Stimulated activated CD4-positive, alpha-beta T cell treated with anti-CD3 and anti-CD28 coated beads, Interleukin-4, amount 100 ng/mL, for 48 hours (primary cell): ENCODE results near the gene PLBD2.
A peak's percentile ranks its signal among the peaks of the same experiment; 100 is the strongest.

Experiments
- DNase-seq, 2 donors: peaks; one replicate each; pipeline ENCODE4 v3.0.0-alpha.2; 2020; ENCODE audit warnings: low read depth in 2 of 2

Gene PLBD2, protein sequence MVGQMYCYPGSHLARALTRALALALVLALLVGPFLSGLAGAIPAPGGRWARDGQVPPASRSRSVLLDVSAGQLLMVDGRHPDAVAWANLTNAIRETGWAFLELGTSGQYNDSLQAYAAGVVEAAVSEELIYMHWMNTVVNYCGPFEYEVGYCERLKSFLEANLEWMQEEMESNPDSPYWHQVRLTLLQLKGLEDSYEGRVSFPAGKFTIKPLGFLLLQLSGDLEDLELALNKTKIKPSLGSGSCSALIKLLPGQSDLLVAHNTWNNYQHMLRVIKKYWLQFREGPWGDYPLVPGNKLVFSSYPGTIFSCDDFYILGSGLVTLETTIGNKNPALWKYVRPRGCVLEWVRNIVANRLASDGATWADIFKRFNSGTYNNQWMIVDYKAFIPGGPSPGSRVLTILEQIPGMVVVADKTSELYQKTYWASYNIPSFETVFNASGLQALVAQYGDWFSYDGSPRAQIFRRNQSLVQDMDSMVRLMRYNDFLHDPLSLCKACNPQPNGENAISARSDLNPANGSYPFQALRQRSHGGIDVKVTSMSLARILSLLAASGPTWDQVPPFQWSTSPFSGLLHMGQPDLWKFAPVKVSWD

DNA sequence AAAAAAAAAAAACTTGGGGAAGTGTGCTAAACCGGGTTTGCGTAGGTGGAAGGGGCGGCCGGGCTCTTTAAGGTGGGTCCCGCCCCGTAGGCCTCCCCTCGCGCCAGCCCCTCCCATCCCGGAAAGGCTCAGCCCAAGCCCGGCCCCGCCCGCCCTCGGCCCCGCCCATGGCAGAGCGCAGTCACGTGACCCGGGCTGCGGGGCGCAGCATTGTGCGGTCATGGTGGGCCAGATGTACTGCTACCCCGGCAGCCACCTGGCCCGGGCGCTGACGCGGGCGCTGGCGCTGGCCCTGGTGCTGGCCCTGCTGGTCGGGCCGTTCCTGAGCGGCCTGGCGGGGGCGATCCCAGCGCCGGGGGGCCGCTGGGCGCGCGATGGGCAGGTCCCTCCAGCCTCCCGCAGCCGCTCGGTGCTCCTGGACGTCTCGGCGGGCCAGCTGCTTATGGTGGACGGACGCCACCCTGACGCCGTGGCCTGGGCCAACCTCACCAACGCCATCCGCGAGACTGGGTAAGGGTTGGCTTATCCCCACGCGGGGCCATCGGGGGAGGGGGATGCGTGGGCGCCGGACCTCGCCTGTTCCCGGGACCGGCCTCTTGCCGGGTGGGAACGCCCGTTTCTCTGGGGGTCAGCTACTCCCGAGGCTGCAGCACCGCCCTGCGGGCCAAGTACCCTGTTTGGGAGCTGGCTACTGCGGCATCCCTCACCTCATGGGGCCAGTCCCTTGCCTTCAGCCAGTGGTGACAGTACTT is at the start of gene PLBD2:
Gene PLBD2, plus strand, starts transcription at position 207 of the 752 bp plus-strand sequence. Its CDS starts 14 bp downstream, at position 221.
- peak; percentile 93 to 94 for DNase-seq

DNA sequence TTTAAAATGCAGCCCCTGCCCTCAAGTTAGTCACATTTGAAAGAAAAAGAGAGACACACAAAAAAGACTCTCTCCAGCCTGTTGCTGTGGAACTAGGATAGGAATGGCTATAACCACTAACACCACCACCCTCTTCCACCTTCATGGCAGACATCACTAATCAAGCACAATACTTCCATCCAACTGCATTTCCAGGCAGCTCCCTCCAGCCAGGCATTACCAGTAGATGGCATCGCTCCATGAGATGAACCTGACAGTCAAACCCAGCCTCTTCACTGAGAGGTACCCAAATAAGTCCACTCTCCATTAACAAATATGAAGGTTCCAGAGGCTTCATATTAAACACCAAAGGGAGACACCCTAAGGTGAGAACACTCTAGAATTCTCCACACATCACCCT is 47.9 kb upstream of the PLBD2 start:
- DNase-seq = no peak

DNA sequence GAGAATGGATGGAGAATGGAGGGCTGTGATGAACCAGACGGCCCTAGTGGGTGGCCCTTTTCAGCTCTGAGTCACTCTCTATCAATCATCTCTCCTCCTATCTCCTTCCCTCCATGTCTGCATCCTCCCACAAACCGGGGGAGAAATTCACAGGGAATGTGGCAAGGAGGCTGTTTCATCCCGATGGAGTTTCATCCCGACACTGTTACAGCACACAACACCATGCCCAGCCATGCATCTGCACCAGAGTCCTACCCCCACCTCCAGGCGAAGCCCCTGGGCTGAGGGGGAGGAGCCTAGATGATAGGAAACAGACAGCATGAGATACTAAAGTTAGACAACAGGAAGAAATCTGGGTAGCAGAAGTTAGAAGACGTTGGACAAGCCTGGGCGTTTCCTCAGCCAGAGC is 44.3 kb upstream of the PLBD2 start:
- DNase-seq = no peak

DNA sequence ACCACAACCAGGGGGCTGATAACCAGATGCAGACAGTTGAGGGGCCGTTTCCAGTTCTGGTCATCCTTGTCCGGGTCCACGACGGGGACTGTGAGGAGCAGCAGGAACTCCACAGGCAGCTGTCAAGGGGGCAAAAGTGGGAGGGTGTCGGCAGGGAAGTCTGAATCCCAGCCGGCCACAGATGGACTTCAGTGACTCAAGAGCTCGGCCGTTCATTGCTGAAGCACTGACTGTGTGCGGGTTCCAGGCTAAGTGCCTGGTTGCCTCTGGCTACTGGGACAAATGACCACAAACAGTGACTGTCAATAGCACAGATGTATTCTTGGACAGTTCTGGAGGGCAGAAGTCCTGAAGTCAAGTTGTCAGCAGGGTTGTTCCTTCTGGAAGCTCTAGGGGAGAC is 43.0 kb upstream of the PLBD2 start:
- DNase-seq = no peak

DNA sequence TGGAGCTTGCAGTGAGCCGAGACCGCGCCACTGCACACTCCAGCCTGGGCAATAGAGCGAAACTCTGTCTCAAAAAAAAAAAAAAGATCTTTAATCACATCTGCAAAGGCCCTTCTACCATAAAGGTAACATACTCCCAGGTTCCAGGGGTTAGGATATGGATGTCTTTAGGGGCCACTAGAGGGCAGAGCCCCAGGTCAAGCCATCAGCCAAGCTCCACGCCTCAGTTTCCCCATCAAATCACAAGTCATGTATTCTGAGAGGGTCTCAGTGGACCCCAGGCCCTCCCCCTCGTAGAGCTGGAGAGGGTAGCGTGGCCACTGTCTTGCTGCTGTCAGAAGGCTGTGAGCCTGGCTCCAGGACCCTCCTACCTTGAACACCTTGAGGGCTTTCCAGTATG is 42.2 kb upstream of the PLBD2 start:
- DNase-seq = no peak

DNA sequence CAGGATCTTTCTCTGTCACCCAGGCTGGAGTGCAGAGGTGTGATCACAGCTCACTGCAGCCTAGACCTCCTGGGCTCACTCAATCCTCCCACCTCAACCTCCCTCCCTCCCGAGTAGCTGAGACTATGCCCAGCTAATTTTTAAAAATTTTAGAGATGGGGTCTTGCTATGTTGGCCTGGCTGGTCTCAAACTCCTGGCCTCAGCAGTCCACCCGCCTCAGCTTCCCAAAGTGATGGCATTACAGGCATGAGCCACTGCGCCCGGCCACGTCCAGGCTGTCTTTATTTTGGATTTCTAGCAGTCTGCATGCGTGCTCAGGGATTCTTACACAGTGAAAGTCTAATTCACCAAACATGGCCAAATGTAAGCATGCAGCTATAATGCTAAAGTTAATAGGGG is 41.3 kb upstream of the PLBD2 start:
- DNase-seq = no peak

DNA sequence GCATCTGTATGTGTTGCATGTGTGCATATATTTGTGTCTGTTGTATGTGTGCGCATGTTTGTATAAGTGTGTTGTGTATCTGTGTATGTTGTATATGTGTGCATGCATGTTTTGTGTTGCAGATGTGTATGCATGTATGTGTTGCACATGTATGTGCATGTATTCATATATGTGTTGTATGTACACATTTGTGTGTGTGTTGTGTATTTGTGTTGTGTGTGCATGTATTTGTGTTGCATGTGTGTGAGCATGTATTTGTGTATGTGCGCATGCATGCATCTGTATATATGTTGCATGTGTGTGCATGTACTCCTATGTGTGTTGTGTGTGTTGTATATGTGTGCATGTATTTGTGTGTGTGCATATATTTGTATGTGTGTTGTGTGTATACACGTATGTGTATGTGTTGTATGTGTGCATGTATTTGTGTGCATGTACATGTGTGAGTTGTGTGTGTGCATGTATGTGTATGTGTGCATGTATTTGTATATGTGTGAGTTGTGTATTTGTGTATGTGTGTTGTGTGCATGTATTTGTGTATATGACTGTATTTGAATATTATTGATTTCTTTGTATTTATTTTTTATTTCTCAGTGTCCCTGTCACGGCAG is 40.2 kb upstream of the PLBD2 start:
- DNase-seq = no peak

DNA sequence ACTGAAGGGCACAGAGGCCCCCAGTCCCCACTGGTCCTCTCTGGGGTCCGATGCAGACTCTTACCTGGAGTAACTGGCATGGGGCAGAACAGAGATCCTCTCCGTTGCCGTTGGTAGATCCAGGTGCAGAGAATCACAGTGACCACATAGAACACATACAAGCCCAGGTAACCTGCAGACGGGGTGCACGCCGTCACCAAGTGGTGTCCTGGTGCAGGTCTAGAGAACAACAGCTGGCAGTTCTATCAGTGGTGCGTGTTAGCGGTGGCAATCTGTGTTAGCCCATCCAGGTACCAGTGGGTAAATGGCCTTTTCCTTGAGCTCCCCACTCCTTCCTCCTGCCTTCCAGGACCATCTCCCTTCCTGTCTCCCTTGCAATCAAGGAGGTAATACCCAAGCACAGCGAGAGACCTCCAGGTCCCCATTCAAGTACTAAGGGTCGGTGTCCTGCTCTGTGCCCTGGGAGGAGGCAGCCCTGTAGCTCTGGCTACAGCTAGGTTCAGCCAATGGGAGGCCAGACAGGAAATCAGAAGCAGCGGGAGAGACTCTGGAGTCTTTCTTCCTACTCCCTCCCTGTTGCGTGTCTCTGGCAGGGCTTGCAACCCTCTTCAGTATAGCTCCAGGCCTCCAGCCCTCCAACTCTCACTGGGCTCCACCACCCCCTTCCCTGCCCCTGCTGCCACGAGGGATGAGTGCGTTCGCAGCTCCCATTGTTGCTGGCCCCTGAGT is 39.3 kb upstream of the PLBD2 start:
- no peak for DNase-seq

DNA sequence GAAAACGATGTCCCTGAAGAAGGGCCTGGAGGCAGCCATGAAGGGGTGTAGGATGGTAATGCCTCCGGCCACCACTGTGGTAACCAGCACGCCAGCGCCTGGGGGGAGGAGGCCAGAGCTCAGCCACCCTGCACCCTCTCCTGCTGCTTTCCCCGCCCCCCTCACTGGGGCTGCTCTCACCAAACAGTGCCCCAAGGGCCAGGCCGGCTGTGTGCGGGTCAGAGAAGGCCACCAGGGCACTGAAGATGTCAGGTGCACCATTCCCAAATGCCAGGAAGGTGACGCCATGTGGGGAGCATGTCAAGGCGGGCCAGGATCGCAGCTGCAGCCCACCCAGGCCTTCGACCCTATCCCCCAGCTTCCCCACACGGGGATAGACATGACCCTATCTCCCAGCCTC is 38.0 kb upstream of the PLBD2 start:
- DNase-seq = no peak

DNA sequence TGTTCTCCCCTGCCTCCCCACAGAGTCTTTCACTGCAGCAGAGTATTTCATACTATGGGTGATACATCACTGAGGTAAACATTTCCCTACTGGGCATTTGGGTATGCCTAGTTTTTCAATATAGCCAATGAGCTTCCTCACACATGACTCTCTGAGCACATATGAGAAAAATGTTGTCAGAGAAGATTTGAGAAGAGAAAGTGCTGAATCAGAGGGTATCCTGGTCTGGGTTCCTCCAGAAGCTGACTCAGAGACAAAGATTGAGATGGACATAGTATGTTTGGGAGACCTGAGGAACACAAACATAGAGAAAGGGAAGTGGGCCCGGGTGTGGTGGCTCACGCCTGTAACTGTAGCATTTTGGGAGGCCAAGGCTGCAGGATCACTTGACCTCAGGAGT is 36.0 kb upstream of the PLBD2 start:
- no peak for DNase-seq

DNA sequence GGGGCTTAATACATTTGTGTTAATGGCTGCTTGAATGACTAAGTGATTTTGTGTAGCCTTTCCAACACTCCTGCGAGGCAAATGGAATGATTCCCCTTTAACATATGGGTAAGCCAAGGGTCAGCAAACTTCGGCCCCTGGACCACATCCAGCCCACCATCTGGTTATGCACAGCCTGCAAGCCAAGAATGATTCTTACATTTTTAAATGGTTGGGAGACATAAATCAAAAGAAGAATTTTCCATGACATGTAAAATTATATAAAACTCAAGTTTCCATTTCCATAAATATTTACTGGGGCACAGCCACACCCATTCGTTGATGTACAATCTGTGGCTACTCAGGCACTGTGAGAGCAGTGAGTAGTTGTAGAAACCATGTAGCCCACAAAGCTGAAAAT is 32.5 kb upstream of the PLBD2 start:
- DNase-seq = no peak

DNA sequence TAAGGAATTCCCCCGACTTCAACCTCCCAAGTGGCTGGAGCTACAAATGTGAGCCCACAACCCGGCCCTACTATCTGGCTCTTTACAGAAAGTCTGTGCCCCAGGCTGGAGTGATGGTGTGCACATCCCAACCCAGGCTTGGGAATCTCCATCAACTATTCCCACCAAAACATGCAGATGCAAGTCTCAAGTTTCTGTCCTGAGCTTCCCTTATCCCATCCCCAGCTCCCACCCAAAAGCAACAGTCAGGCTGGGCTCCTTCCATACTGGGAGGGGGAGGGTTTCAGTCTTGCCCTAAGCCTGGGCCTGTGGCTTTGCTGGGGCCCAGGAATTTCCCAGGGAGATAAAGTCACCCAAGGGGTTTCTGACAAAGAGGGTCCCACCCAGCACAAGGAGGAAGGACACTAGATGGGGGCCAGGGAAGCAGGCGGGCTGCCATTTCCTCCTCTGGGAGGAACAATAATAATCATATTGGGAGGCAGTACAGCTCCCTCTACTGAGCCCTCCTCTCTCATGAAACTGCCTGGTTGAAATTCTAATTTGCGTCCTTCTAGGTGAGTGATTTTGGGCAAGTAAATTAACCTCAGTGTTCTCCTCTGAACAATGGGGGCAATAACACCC is 31.5 kb upstream of the PLBD2 start:
- DNase-seq = no peak

DNA sequence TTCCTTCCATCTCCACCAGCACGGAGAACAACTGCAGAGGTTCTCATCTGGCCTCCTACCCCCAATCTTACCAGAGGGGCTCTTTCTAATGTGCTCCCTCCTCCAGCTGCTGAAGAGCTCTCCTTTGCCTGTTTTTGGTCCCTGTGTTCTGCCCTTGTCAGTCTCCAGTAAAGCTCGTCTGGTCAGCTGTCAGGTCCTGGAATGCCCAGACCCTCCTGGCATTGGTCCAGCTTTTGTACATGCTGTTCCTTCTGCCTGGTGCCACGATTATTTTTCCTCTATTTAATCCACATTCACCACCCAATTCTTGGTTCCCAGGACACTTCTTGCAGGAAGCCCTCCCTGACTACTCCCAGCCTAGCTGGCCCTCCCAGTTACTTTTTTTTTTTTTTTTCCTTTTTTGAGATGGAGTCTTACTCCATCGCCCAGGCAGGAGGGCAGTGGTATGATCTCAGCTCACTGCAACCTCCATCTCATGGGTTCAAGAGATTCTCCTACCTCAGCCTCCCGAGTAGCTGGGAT is 30.0 kb upstream of the PLBD2 start:
- no peak for DNase-seq

DNA sequence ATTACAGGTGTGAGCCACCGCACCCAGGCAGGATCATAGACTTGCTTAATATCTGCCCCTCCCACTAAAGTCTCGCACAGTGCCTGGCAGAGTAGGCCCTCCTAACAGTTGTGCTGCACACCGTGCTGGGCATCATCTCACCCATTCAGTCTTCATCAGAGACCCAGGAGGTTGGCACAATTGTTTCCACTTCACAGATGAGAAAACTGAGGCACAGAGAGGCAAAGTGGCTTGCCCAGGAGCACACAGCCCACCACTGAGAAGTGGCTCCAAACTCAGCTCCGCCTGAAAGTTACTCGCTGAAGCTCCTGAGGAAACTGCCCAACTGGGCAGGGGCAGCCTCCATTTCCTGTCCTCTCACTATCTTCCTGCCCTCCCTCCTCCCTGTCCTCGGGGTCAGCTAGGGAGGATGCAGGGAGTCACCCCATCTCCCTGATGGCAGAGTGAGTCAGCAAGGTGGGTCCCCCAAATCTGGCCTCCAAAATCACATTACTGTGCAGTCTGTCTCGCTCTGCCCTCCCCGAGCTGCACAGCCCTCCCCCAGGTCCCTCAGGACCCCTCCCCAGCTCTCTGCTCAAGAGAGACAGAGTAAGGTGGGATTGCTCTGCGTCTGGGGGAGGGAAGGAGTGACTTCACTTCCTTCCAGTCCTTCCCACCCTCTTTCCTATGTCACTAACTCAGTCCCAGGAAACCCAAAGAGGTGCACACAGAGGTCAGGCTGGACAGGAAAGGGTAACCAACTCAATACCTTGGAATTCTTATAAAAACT is 29.2 kb upstream of the PLBD2 start:
- no peak for DNase-seq

DNA sequence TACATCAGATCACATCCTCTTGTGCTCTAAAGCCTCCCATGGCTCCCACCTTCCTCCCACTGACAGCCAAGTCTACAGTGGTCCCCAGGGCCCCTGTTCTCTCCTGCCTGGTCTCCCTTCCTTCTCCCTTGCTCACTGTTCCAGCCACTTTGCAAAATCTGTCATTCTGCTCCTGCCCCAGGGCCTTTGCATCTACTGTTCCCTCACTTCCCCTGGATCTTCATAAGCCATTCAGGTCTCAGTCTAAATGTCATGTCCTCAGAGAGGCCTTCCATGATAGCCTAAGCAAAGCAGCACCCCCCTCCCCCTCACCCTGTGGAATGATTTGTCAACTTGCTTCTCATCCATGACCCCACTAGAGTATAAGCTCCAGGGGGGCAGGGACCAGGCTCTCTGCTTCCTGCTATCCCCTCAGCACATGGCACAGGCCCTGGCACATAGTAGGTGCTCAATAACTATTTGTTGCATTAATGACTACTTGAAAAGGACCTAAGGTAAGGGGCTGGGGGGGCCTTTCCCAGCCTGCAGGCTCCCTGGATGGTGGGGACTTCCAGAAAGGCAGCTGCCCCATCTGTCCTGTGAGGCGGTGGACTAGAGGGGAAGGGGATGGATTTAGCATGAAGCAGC is 28.5 kb upstream of the PLBD2 start:
- no peak for DNase-seq

DNA sequence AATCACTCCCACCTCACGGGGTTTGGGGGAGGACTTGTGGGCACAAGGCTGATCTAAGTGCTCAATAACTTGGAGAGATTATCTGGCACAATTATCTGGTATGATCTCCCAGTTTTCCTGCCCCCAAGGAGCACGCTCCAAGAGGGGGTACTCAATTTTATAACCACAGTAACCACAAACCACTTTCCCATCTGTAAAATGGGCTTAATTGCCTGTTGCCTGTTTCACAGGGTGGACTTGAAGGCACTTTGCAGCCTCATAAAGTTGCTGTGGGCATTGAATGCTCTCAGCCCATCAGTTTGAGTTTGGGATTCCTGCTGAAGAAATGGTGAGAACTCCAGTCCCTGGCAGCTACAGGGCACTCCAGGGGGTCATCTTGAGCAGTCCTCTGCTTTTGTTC is 27.9 kb upstream of the PLBD2 start:
- DNase-seq = no peak

DNA sequence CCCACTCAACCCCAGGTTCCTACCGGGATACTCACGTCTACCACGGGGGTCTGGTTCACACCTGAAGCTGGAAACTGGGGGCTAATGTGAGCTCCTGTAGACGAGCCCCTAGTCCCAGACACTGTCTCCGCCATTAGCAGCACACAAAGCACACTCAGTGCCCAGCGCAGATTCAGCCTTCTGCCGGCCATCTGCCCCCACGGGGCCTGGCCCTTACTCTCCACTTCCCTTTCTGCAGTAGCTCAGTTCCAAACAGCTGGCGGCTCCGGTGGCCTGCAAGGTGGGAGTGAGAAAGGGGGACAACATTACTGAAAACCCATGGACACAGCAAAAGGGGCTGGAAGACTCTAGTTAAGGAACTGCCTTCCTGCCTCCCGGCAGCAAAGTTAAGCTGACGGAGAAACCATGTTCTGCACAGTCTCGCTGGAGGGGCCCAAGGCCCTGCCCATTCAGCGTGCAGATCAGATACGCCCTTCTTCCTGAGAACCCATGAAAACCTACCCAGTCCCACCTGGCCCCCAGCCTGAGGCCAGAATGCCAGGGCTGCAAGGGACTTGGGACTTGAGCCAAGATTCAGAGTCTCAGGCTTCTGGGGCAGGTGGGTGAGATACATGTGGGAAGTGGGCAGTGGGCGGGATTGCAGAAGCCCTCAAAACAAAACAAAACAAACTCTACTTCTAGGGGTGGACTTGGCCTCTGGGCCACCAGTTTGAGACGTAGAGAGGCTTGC is 25.5 kb upstream of the PLBD2 start:
- no peak for DNase-seq

DNA sequence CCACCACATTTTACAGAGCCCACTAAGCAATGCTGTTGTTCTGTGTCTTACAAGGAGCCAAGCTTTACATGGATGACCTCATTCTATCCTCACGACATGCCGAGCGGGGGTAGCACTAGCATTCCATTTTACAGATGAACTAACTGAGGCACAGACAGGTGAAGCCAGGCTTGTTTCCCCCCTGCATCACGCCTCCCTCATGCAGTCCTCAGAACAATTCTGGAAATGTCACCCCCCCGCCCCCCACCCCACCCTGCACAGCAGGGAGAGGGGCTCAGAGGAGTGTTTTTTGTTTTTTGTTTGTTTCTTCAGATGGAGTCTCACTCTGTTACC is 25.0 kb upstream of the PLBD2 start:
- DNase-seq = no peak
